Left renal pelvis (tissue), 4 donors: ENCODE data around the gene CERS1. TPM values are rescaled to one million over a fixed set of nuclear protein-coding genes. Genes with fewer than 3 reads are reported as not detected.

Source experiments
- DNase-seq, 4 donors: peaks; one replicate each; pipeline ENCODE4 v3.0.0-alpha.2; 2013; ENCODE audit warnings: low read depth in 4 of 4, low spot score in 3 of 4
- polyA plus RNA-seq, 4 donors: library from polyadenylated mRNA; unstranded; fragments of 120-200 nt; gene quantifications; one replicate each; pipeline ENCODE4 v1.2.1, GENCODE V29; 2013; ENCODE audit not compliant: insufficient read length in 4 of 4

The CERS1 gene
- polyA plus RNA-seq, 4 donors: 6.3 to 8.3 (median 6.7) TPM

- DNase-seq: no peak
Observed at GRCh38 chr19:18899624-18900560, 3.9 kb upstream of the CERS1 start.

GRCh38 chr19:18898607-18899408 lies 2.9 kb upstream of the CERS1 start:
- DNase-seq: no peak

GRCh38 chr19:18898081-18898606 lies 2.2 kb upstream of the CERS1 start:
- DNase-seq: no peak

GRCh38 chr19:18897094-18898029 lies 1.4 kb upstream of the CERS1 start:
- DNase-seq: no peak

- no peak for DNase-seq
Observed at GRCh38 chr19:18896421-18896841, 473 bp upstream of the CERS1 start.

- DNase-seq: no peak
Observed at GRCh38 chr19:18895038-18895823, 727 bp downstream of the CERS1 start.

GRCh38 chr19:18894254-18895037 lies 1.5 kb downstream of the CERS1 start:
- DNase-seq: no peak

GRCh38 chr19:18893587-18894253 lies 2.2 kb downstream of the CERS1 start:
- DNase-seq: no peak

GRCh38 chr19:18889949-18890745 lies 5.8 kb downstream of the CERS1 start:
- DNase-seq: no peak

- no peak for DNase-seq
Observed at GRCh38 chr19:18886972-18887371, 9.0 kb downstream of the CERS1 start.

- DNase-seq: no peak
Observed at GRCh38 chr19:18883526-18884304, 12.2 kb downstream of the CERS1 start.

GRCh38 chr19:18881491-18881890 lies 14.5 kb downstream of the CERS1 start:
- no peak for DNase-seq

GRCh38 chr19:18879579-18880373 lies 16.2 kb downstream of the CERS1 start:
- no peak for DNase-seq

GRCh38 chr19:18878858-18879578 lies 16.9 kb downstream of the CERS1 start:
- no peak for DNase-seq
